Measurements from ENCODE around the gene CACNB4.

DNA sequence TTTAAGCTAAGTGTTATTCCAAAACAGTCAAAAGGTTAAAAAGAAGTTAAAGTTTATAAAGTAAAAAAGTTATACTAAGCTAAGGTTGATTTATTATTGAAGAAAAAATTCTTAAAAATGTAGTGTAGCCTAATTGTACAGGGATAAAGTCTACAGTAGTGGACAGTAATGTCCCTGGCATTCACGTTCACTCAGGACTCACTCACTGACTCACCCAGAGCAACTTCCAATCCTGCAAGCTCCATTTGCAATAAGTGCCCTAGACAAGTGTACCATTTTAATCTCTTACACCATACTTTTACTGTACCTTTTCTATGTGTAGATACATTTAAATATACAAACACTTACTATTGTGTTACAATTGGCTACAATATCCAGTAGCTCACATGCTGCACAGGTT, 86.1 kb downstream of the CACNB4 start:
- no peak for TF ChIP-seq EZH2 (IDR thresholded peaks at IDR 0.05; ENCODE audit: borderline replicate concordance, low read length)
- TF ChIP-seq, protein P1, sequence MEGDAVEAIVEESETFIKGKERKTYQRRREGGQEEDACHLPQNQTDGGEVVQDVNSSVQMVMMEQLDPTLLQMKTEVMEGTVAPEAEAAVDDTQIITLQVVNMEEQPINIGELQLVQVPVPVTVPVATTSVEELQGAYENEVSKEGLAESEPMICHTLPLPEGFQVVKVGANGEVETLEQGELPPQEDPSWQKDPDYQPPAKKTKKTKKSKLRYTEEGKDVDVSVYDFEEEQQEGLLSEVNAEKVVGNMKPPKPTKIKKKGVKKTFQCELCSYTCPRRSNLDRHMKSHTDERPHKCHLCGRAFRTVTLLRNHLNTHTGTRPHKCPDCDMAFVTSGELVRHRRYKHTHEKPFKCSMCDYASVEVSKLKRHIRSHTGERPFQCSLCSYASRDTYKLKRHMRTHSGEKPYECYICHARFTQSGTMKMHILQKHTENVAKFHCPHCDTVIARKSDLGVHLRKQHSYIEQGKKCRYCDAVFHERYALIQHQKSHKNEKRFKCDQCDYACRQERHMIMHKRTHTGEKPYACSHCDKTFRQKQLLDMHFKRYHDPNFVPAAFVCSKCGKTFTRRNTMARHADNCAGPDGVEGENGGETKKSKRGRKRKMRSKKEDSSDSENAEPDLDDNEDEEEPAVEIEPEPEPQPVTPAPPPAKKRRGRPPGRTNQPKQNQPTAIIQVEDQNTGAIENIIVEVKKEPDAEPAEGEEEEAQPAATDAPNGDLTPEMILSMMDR (IDR thresholded peaks at IDR 0.05; ENCODE audit: low read length): no peak
